ENCODE measurements around the gene DOC2A.

DNA sequence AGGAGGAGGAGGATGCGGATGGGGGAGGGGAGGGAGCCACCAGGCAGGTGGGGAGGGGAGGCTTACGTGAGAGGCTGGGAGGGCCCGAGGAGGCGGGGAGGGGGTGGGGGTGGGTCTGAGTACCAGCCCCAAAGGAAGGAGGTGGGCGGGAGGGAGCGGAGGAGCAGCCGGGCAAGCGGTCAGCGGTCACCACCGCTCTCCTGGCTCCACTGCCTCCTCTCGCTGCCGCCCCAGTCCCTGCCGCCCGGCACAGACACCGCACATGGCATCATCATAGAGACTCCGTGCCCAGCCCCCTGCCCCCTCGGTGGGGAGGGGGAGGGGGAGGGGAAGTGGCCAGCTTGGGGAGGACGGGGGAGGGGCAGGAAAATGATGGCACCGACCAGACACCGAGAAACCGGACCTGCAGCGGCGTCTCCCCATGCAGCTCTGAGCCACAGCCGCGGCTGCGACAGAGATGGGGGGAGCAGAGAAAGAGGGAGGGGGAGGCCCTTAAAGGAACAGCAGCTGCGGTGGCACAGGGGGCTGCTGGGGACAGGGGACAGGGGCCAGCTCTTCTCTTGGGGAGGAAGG is 20.1 kb upstream of the DOC2A start, which contains the start of gene TLCD3B:
- TF ChIP-seq EZH2 (IDR thresholded peaks at IDR 0.05), result no peak
- no peak for TF ChIP-seq POLR2AphosphoS5 (IDR thresholded peaks at IDR 0.05; ENCODE audit: borderline replicate concordance, low read depth, low read length)

Data from SK-N-MC (cell line).